D721Med (cell line): Measurements from ENCODE around the gene BICC1.

Experiments
- DNase-seq: peaks from one replicate; pipeline ENCODE4 v3.0.0; 2011; ENCODE audit warnings: low spot score; ENCODE audit not compliant: insufficient read length
- FAIRE-seq: peaks from 2 replicates; lab custom pipeline; 2011; peaks lifted over from hg19 to GRCh38; lab: Jason Lieb, UNC
- TF ChIP-seq, protein P1 (sequence below): IDR thresholded peaks from 2 replicates; pipeline ENCODE4 v1.5.1; 2012; ENCODE audit warnings: mild to moderate bottlenecking, control low read depth; ENCODE audit not compliant: insufficient read depth; ENCODE audit errors: missing control alignments

BICC1 gene

DNA sequence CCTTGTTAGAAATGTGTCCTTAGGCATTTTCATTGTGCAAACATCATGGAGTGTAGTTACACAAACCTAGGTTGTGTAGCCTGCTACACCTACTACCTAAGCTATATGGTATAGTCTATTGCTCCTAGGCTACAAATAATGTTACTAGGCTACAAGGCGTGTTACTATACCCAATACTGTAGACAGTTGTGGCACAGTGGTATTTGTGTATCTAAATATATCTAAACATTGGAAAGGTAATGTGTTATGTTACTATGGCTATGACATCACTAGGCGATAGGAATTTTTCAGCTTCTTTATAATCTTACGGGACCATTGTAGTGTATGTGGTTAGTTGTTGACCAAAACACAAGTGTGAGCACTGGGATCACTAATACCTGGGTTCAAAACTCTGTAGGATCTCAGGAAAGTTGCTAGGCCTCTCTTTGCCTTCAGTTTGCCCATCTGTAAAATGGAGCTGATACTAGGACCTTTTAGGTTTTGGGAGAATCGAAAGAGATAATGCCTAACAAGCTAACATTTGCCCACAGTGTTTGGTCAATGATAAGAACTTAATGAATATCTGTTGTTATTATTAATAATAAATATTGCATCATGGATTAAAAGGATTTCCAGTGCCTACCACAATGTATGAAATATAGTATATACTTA, 2.7 kb downstream of the BICC1 start:
- DNase-seq (no peak), FAIRE-seq (no peak)
- TF ChIP-seq, protein P1, sequence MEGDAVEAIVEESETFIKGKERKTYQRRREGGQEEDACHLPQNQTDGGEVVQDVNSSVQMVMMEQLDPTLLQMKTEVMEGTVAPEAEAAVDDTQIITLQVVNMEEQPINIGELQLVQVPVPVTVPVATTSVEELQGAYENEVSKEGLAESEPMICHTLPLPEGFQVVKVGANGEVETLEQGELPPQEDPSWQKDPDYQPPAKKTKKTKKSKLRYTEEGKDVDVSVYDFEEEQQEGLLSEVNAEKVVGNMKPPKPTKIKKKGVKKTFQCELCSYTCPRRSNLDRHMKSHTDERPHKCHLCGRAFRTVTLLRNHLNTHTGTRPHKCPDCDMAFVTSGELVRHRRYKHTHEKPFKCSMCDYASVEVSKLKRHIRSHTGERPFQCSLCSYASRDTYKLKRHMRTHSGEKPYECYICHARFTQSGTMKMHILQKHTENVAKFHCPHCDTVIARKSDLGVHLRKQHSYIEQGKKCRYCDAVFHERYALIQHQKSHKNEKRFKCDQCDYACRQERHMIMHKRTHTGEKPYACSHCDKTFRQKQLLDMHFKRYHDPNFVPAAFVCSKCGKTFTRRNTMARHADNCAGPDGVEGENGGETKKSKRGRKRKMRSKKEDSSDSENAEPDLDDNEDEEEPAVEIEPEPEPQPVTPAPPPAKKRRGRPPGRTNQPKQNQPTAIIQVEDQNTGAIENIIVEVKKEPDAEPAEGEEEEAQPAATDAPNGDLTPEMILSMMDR = no peak

DNA sequence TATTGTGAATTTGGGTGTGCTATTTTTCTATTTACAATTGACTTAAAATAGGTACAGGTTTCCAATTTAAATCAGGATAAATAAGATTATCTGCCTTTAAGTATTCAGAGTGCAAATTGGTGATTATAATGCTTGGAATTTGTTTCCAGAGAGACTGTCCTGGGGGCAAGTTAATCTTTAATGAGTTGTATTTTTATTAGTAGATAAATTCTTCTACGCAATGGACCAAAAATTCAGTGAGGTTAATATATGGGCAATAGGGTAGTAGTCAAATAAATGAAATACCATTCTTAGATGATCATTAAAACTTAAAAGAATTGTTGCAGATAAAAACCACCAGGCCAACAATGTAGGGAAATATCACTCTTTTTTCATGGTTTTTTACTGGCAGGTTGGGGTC, 3.4 kb downstream of the BICC1 start:
- no peak for FAIRE-seq
- TF ChIP-seq, protein P1 = no peak

DNA sequence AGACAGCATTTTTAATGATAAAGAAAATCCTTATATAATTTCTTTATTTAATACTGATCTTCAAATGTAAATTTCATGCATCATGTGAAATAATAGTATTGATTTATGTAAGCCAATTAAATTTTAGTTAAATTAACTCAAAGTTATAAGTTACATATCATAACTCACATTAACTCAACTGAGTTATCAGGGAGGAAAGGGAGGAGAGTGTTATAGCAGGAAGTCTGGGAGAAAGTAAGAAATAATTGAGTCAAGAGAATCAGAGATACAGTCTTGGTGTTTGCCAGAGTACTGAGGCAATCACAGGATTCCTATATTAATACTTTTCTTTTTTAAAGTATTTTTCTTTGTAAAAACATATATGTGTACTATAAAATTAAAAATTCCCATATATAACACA, 4.0 kb downstream of the BICC1 start:
- TF ChIP-seq, protein P1 = no peak
- FAIRE-seq (no peak), DNase-seq (no peak)

More for the DNA sequence above, 3.4 kb downstream of the BICC1 start:
- DNase-seq = no peak

DNA sequence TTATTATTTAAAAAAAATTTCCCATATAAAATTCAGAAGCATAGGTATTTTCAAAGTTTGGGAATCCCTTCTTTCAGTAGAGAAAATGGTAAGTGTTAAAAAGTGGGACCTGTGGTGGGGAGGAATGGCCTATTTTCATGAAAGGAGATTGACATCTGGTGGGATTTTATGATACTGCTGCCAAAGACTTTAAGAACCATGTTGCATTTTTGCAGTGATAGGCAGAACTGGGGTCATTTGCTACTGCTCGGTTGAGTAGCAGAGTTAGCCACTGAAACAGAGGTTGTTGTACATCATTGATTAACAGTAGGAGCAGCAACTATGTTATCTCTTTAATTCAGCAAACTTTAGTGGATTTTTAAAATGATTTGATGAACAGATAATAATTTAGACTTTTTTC, 4.4 kb downstream of the BICC1 start:
- FAIRE-seq (no peak), DNase-seq (no peak)
- TF ChIP-seq, protein P1 = no peak

DNA sequence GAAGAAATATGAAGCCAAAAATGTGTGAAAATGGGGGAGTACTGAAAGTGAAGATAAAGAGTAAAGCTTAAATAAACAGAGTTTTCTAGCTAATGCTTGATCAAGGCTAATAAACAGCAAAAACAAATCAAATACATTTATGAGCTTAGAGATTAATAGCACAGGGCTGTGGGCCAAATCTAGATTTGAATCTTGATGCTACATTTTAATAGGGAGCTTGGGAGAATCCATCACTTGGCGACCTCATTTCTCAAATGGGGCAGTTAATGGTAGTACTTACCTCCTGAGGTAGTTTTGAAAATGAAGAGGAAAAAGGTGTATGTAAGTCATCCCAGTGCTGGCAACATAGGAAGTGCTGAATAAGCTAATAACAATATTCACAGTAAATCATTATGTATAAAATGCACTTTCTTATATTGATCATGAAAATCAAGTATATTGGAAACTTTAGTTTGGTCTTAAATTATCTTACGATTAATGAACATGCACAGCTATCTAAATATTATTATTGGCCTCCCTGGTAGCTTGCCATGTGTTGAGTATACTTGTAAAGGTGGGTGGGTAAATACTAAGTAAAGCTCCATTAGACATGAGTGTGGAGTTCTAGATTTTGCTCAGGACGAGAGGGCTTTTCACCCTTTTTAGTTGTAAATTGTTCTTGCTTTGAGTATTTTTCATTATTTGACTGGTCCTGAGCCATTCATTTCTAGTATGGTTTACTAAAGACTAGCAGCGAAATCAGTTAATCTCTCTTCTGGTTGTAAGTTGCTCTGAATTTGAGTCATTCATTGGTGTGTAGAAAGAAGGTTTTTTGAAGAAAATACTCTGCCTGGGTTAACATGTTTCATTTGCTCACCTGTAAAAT, 5.1 kb downstream of the BICC1 start:
- TF ChIP-seq, protein P1 = no peak
- FAIRE-seq (no peak), DNase-seq (no peak)

DNA sequence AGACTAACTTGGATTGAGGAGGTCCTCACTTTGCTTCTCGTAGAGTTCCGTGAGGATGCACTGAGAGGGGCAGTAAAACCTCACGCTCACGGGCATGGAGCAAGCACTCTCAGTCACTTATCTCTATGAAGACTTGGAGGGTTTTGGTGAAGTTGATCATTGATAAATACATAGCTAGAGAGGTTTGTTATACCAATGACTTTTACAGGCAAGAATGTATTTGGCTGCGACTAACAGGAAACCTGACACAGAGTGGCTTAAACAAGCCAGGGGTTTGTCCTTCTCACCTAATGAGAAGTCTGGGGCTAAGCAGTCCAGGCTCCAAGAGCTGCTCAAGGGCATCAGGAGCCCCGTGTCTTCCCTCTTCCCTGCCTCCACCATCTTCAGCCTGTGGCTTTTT, 6.1 kb downstream of the BICC1 start:
- FAIRE-seq (no peak), DNase-seq (no peak)

More for the DNA sequence above, 6.1 kb downstream of the BICC1 start:
- TF ChIP-seq, protein P1 = no peak
